HCT116 (cell line): ENCODE measurements around the gene SETDB1. TPM values are rescaled to one million over a fixed set of nuclear protein-coding genes. Genes with fewer than 3 reads are reported as not detected.
"Not testable (repeated sequence)": the region's sequence is repeated elsewhere in the genome, so short reads cannot be mapped to it uniquely, and the experiment has no call there.

Source experiments
- ATAC-seq: fragments of 200-7000 bp; cut with Tn5 transposase; 2 replicates; pipeline ENCODE4 v1.9.1; 2020; ENCODE audit warnings: mild to moderate bottlenecking, moderate library complexity
- BruUV-seq: library from RNA; stranded (reverse); fragments of 400-500 nt; replicated peaks from 2 replicates; lab custom pipeline; 2021; lab: Mats Ljungman, UMichigan
- CTCF ChIA-PET: fragments of 300-600 bp; sonication (Branson Sonifier 250); formaldehyde crosslinking; loops from one replicate; lab custom pipeline; 2021; ENCODE audit warnings: antibody characterized with exemption; lab: Charles Lee
- POLR2A ChIA-PET: fragments of 300-600, 350-600 bp; sonication (Branson Sonifier 250); formaldehyde crosslinking; loops from one replicate; lab custom pipeline; 2021; ENCODE audit warnings: antibody characterized with exemption; lab: Charles Lee
- RAD21 ChIA-PET, 2 experiments: fragments of 300-600 bp; sonication (Branson Sonifier 250); formaldehyde crosslinking; loops; one replicate each; lab custom pipeline; 2023; ENCODE audit warnings: low total read pairs in 2 of 2; ENCODE audit not compliant: uncharacterized antibody in 2 of 2, unreplicated experiment in 2 of 2, low non-redundant PET in 1 of 2; lab: Charles Lee
- DNase-seq: peaks from one replicate; pipeline ENCODE4 v3.0.0-alpha.2; 2010; ENCODE audit warnings: low read depth, low spot score
- H2AFZ ChIP-seq: fragments of 200-600 bp; shearing (Covaris generic), sonication (generic); 2 replicates; pipeline ENCODE4 v1.6.1; 2017; ENCODE audit warnings: low read depth, mixed run types, mixed read lengths, antibody characterized with exemption, low read length; ENCODE audit not compliant: poor library complexity, severe bottlenecking
- H3K27ac ChIP-seq: 2 replicates; pipeline ENCODE4 v1.5.1; 2012; ENCODE audit warnings: low read depth, low read length
- H3K27me3 ChIP-seq: fragments of 200-600 bp; sonication (generic); 2 replicates; pipeline ENCODE4 v1.6.1; 2016; ENCODE audit warnings: mixed run types, low read length, mixed read lengths; ENCODE audit not compliant: insufficient read depth
- H3K36me3 ChIP-seq, 2 experiments: fragments of 200-500 bp in 1 of 2; fragments of 200-600 bp in 1 of 2; sonication (Bioruptor generic) in 1 of 2; sonication (generic) in 1 of 2; 2 replicates each; pipeline versions ENCODE4 v1.5.1 to v1.6.1; 2014 to 2016; ENCODE audit warnings: low read length in 2 of 2, inconsistent platforms in 1 of 2, mixed read lengths in 1 of 2, mixed run types in 1 of 2; ENCODE audit not compliant: insufficient read depth in 2 of 2, control insufficient read depth in 1 of 2
- H3K4me1 ChIP-seq, 2 experiments: fragments of 200-600 bp in 1 of 2; sonication (generic) in 1 of 2; 2 replicates each; pipeline versions ENCODE4 v1.5.1 to v1.6.1; 2012 to 2017; ENCODE audit warnings: low read length in 2 of 2, inconsistent platforms in 1 of 2, mild to moderate bottlenecking in 1 of 2, mixed read lengths in 1 of 2, mixed run types in 1 of 2, moderate library complexity in 1 of 2; ENCODE audit not compliant: insufficient read depth in 2 of 2, control insufficient read depth in 1 of 2
- H3K4me2 ChIP-seq: fragments of 200-600 bp; sonication (generic); 2 replicates; pipeline ENCODE4 v1.6.1; 2017; ENCODE audit warnings: mixed run types, low read length, mixed read lengths
- H3K4me3 ChIP-seq, 2 experiments: fragments of 200-600 bp in 1 of 2; sonication (generic) in 1 of 2; replicated peaks in 1 of 2; 2 replicates each; pipeline ENCODE4 v1.5.1; 2011 to 2016; ENCODE audit warnings: low read length in 2 of 2, control low read depth in 1 of 2, low read depth in 1 of 2, mild to moderate bottlenecking in 1 of 2, mixed read lengths in 1 of 2, mixed run types in 1 of 2
- H3K79me2 ChIP-seq: fragments of 200-600 bp; sonication (generic); 2 replicates; pipeline ENCODE4 v1.6.1; 2017; ENCODE audit warnings: mild to moderate bottlenecking, mixed run types, low read length, moderate library complexity, mixed read lengths; ENCODE audit not compliant: insufficient read depth
- H3K9ac ChIP-seq: fragments of 200-600 bp; sonication (generic); 2 replicates; pipeline ENCODE4 v1.6.1; 2016; ENCODE audit warnings: low read length, mixed read lengths
- H3K9me2 ChIP-seq: fragments of 200-600 bp; sonication (generic), shearing (Covaris generic); 2 replicates; pipeline ENCODE4 v1.6.1; 2017; ENCODE audit warnings: mixed run types, mild to moderate bottlenecking, moderate library complexity; ENCODE audit not compliant: insufficient read depth
- H3K9me3 ChIP-seq, 2 experiments: fragments of 200-500 bp in 1 of 2; fragments of 200-600 bp in 1 of 2; sonication (Bioruptor generic) in 1 of 2; sonication (generic) in 1 of 2; 2 replicates each; pipeline ENCODE4 v1.6.1; 2014 to 2017; ENCODE audit warnings: low read length in 2 of 2, mixed read lengths in 2 of 2, inconsistent platforms in 1 of 2, low read depth in 1 of 2, mild to moderate bottlenecking in 1 of 2, mixed run types in 1 of 2, moderate library complexity in 1 of 2; ENCODE audit not compliant: control insufficient read depth in 1 of 2, insufficient read depth in 1 of 2
- H4K20me1 ChIP-seq: fragments of 200-600 bp; sonication (generic), shearing (Covaris generic); 2 replicates; pipeline ENCODE4 v1.6.1; 2017; ENCODE audit warnings: mixed run types, mild to moderate bottlenecking, moderate library complexity; ENCODE audit not compliant: insufficient read depth
- ELF1 ChIP-seq: IDR thresholded peaks from 2 replicates; pipeline ENCODE4 v1.6.1; 2012; ENCODE audit warnings: low read depth, borderline replicate concordance
- EZH2phosphoT487 ChIP-seq: fragments of 200-600 bp; IDR thresholded peaks from 2 replicates; pipeline ENCODE4 v1.6.1; 2018; ENCODE audit warnings: antibody characterized with exemption, borderline replicate concordance
- FOSL1 ChIP-seq: IDR thresholded peaks from 2 replicates; pipeline ENCODE4 v1.6.1; 2012; ENCODE audit warnings: low read depth
- POLR2A ChIP-seq: IDR thresholded peaks from 2 replicates; pipeline ENCODE4 v1.7.0; 2011; ENCODE audit warnings: borderline replicate concordance; ENCODE audit not compliant: insufficient read depth, insufficient read length; ENCODE audit errors: extremely low read depth
- RAD21 ChIP-seq: IDR thresholded peaks from 2 replicates; pipeline ENCODE4 v1.6.1; 2012; ENCODE audit warnings: low read depth, mild to moderate bottlenecking
- SRF ChIP-seq: IDR thresholded peaks from 2 replicates; pipeline ENCODE4 v1.6.1; 2012; ENCODE audit warnings: low read depth
- TCF7L2 ChIP-seq: IDR thresholded peaks from 2 replicates; pipeline ENCODE4 v1.7.0; 2011; ENCODE audit warnings: borderline replicate concordance, inconsistent platforms; ENCODE audit not compliant: insufficient read depth, insufficient read length; ENCODE audit errors: extremely low read depth
- YY1 ChIP-seq: IDR thresholded peaks from 2 replicates; pipeline ENCODE4 v1.6.1; 2011; ENCODE audit warnings: low read length, low read depth, moderate library complexity, mild to moderate bottlenecking; ENCODE audit not compliant: insufficient replicate concordance; ENCODE audit errors: extremely low read depth
- ZBTB33 ChIP-seq: IDR thresholded peaks from 2 replicates; pipeline ENCODE4 v1.6.1; 2011; ENCODE audit warnings: mild to moderate bottlenecking, low read length, moderate library complexity; ENCODE audit not compliant: insufficient replicate concordance; ENCODE audit errors: extremely low read depth
- ZNF274 ChIP-seq: fragments of 200-500 bp; sonication (Bioruptor generic); IDR thresholded peaks from 2 replicates; pipeline ENCODE4 v1.6.1; 2014; ENCODE audit warnings: mild to moderate bottlenecking, low read depth, low read length, inconsistent platforms
- intact Hi-C: fragments of 100-400 bp; cut with micrococcal nuclease; formaldehyde crosslinking; loops from 2 replicates; pipeline ENCODE4 v1.10.0; 2022
- total RNA-seq: library from RNA; stranded (reverse); gene quantifications from one replicate; pipeline ENCODE4 v1.2.1, GENCODE V29; 2021; ENCODE audit not compliant: unreplicated experiment

SETDB1 gene
- total RNA-seq, 1 experiment from 2014 or later: 54.3 TPM

GRCh38 chr1:150881331-150882070 lies 44.7 kb upstream of the SETDB1 start:
- Histone ChIP-seq H3K27me3 (no peaks in the 10 kb centered on the region), H4K20me1 (no peaks in the 10 kb centered on the region), H3K9ac (no peak overlapping the region), H3K9me2 (no peaks in the 10 kb centered on the region), H3K4me3 (no peak overlapping the region), H3K9me3 (no peaks in the 10 kb centered on the region), H3K4me2 (no peak overlapping the region), H3K4me1 (peaks cover 6 to 14% of the 10 kb centered on the region in 2 experiments; a peak in 3 of 4 replicates)
- RAD21 ChIA-PET: no interaction called here
- CTCF ChIA-PET: no interaction called here
- ATAC-seq (no peak), DNase-seq (no peak)
- POLR2A ChIA-PET: interaction anchor here (0.7 kb wide), 1 partner anchor 9 kb away, joined by 4 read pairs; no protein-coding TSS in a partner anchor
- intact Hi-C loops: no loop called here
- BruUV-seq: no TSS peak
- TF ChIP-seq RAD21: no peak
- TF ChIP-seq EZH2phosphoT487: no peak
- TF ChIP-seq ZBTB33: no peak
- no peak for TF ChIP-seq SRF
- TF ChIP-seq ELF1: no peak
- no peak for TF ChIP-seq YY1
- TF ChIP-seq ZNF274: no peak
- TF ChIP-seq TCF7L2: no peak
- no peak for TF ChIP-seq FOSL1
- no peak for TF ChIP-seq POLR2A
- TF ChIP-seq, all 23 proteins: peak for 0
- no peak overlapping the region for H3K27ac ChIP-seq
- H3K79me2 ChIP-seq: no peaks in the 10 kb centered on the region
- H2AFZ ChIP-seq: no peak overlapping the region
- no peaks in the 10 kb centered on the region for H3K36me3 ChIP-seq

GRCh38 chr1:150883121-150883520 lies 43.0 kb upstream of the SETDB1 start:
- H3K4me1 ChIP-seq, DNase-seq, H3K4me2 ChIP-seq, BruUV-seq, H3K4me3 ChIP-seq, POLR2A ChIA-PET, RAD21 ChIA-PET, H3K27me3 ChIP-seq, H3K9ac ChIP-seq, H3K27ac ChIP-seq, ATAC-seq, H3K79me2 ChIP-seq, H4K20me1 ChIP-seq, H3K9me3 ChIP-seq, CTCF ChIA-PET, intact Hi-C loops, H2AFZ ChIP-seq, H3K9me2 ChIP-seq, H3K36me3 ChIP-seq: not testable (repeated sequence)
